T-helper 22 cell (primary cell): ENCODE data around the gene GRK2.
"Not testable (repeated sequence)": the region's sequence is repeated elsewhere in the genome, so short reads cannot be mapped to it uniquely, and the experiment has no call there.

Experiments used
- DNase-seq: peaks from one replicate; pipeline ENCODE4 v3.0.0-alpha.2; 2020; ENCODE audit warnings: low read depth

GRK2 gene

DNA sequence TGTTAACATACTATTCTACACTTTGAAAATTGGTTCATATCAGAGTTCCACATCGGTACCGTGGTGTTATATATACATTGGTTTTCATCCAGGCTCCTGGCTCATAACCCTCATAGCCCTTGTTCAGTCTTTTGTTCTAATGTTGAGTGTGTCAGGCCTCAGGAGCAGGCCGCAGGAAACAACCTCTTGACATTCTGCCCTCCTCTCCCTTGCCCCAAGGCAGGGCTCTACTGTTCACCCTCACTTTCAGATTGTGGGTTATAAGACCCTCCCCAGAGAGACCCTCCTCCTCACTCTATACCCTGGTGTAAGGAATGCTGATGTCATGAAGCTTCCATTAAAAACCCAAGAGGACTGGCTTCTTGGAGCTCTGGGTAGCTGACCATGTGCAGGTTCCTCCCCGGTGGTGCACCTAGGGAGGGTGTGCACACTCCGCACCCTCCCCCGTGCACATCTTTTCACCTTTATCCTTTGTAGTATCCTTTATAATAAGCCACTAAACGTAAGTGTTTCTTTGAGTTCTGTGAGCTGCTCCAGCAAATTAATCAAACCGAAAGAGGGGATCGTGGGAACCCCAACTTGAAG, 49.1 kb downstream of the GRK2 start:
- no peak for DNase-seq

DNA sequence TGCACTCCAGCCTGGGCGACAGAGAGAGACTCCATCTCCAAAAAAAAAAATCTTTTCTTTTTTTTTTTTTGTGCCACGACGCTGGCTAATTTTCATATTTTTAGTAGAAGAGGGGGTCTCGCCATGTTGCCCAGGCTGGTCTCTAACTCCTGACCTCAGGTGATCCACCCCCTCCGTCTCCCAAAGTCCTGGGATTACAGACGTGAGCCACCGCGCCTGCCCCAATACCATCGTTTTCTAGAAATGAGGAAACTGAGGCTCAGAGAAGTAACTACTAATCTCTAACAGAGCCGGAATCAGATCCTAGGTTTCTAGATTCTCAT, 50.6 kb downstream of the GRK2 start:
- no peak for DNase-seq

GRCh38 chr11:67317205-67317887, 51.1 kb downstream of the GRK2 start:
- peak; percentile 94 for DNase-seq

- no peak for DNase-seq
Observed at GRCh38 chr11:67317888-67318555, 51.7 kb downstream of the GRK2 start.

DNA sequence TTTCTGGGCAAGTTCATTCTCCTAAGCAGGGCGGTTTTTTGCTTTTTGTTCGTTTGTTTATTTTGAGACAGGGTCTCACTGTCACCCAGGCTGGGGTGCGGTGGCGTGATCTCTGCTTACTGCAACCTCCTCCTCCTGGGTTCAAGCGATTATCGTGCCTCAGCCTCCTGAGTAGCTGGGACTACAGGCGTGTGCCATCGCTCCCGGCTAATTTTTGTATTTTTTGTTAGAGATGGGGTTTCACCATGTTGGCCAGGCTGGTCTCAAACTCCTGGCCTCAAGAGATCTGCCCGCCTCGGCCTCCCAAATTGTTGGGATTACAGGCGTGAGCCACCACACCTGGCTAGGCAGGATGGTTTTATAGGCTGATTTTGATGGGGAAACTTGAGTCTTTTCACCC, 52.6 kb downstream of the GRK2 start:
- not testable (repeated sequence) for DNase-seq

DNA sequence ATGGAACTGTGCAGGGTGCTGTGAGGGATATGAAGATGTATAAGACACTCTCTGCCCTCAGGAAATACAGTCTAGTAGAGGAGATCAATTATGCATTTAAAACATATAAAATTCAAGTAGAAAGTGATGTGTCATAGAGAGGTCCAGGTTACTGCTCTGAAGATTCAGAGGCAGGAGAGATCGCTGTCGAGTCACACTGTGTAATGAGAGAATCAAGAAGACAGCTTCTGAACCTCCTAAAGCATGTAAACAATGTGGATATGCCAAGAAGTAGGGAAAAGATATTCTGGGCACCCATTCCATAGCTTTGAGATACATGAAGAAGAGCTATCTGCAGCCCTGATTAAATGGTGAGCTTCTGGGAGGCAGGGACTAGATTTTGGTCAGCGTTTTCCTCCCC, 53.7 kb downstream of the GRK2 start:
- DNase-seq = no peak

DNA sequence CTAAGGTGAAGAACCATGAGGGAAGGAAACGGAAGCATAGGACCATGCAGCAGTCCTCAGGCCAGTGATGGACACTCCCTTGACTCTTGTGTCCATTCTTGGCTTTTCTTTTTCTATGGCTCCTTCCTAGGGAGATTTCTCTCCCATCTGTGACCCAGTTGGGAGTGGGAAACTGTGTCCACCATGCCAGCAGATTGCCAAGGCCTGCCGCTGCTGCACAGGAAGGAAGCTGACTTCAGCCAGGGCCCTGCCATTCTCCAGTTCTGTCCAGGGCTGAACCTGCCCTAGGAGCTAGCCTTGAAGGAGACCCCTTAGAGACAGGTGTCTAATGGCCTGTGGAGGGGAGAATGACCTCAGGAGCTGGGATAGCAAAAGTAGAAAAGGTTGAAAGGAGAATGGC, 54.4 kb downstream of the GRK2 start:
- no peak for DNase-seq

GRCh38 chr11:67321313-67321871, 55.1 kb downstream of the GRK2 start:
- DNase-seq = no peak

DNA sequence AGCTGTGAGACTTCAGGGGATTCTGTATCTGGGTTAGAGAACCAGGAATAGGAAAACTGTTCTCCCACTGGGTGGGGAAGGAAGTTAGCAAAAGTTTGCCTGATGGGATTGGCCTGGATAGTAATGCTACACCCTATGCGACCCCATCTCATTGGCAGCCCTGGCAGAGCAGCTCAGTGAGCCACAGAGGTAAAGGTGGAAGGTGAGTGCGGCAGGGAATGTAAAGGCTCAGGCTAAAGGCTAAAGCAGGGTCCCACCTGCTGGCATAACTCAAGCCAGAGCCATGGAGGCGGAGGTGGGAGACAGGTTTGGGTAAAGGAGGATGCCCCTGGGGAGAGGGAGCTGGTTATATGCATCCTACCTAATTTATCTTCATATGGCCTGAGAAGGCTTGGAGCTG, 55.8 kb downstream of the GRK2 start:
- DNase-seq = no peak

DNA sequence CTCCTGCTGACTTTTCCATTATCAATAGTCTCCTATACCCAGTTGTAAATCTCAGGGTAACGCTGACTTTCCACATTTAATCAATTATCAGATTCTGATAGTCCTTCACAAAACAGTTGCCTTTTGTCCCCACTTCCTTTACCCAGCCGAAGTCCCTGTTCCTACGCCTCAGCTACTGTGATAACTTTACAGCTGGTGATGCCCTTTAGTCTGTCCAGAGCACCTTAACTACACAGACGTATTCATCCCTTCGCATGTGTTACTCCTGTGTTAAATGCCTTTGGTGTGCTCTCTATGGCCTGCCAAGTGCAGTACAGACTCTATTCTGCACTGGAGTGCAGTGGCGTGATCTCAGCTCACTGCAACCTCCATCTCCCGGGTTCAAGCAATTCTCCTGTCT, 57.3 kb downstream of the GRK2 start:
- no peak for DNase-seq

DNA sequence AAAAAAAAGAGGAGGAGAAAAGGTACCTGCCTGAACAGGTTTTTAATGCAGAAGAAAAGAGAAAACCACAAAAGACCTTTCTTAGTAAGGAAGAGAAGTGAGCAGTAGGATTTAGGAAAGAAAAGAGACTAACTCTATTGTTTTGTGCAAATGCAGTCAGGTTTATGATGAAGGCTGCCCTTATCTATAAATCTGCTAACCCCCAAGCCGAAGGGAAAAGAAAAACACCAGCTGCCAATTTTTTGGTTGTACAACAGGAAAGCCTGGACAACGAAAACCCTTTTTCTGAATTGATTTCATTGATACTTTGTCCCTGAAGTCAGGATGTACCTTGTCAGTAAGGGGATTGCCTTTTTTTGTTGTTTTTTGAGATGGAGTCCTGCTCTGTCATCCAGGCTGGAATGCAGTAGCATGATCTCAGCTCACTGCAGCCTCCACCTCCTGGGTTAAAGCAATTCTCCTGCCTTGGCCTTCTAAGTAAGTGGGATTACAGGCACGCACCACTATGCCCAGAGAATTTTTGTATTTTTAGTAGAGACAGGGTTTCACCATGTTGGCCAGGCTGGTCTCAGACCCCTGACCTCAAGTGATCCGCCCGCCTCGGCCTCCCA, 65.9 kb downstream of the GRK2 start:
- DNase-seq = no peak
